Fibroblast of the aortic adventitia (primary cell): Measurements from ENCODE around the gene HNRNPLL. TPM values are rescaled to one million over a fixed set of nuclear protein-coding genes. Genes with fewer than 3 reads are reported as not detected.

ENCODE experiments used
- DNase-seq: peaks from one replicate; pipeline ENCODE4 v3.0.0-alpha.2; 2010; ENCODE audit warnings: low read depth
- H3K4me3 ChIP-seq: 2 replicates; pipeline ENCODE4 v1.5.1; 2011; ENCODE audit warnings: low read depth, mild to moderate bottlenecking, control low read depth, low read length, moderate library complexity
- total RNA-seq: library from RNA; depleted of rRNA; stranded (reverse); fragments of >200 nt; gene quantifications from 2 replicates; pipeline ENCODE4 v1.2.3, GENCODE V29; 2012; ENCODE audit warnings: low replicate concordance
- TF ChIP-seq, protein P1 (sequence below): IDR thresholded peaks from 2 replicates; pipeline ENCODE4 v1.5.1; 2011; ENCODE audit warnings: mild to moderate bottlenecking, low read length, control low read depth, inconsistent platforms; ENCODE audit not compliant: insufficient read depth

HNRNPLL gene
- total RNA-seq, 1 donor, result 45.0 TPM

DNA sequence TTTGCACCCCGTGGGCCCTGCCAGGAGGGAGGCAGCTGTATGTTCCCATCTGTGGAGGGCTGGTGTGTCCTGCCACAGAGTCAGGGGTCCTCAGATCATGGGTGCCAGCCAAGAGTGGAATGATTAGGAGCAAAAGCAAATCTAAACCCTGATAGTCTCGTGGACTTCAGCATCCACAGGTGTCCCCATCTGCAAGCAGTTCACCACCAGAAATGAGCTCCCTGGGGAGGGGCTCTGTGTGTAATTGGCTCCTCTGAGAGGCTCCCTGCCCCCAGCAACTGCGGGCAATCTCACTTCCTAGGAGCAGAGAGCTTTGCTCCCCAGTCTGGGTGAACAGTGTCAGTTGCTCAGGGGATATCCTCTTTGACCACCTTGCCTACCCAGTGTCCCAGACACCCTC lies 78.1 kb downstream of the HNRNPLL start:
- H3K4me3 ChIP-seq, result no peak overlapping the region
- TF ChIP-seq, protein P1, sequence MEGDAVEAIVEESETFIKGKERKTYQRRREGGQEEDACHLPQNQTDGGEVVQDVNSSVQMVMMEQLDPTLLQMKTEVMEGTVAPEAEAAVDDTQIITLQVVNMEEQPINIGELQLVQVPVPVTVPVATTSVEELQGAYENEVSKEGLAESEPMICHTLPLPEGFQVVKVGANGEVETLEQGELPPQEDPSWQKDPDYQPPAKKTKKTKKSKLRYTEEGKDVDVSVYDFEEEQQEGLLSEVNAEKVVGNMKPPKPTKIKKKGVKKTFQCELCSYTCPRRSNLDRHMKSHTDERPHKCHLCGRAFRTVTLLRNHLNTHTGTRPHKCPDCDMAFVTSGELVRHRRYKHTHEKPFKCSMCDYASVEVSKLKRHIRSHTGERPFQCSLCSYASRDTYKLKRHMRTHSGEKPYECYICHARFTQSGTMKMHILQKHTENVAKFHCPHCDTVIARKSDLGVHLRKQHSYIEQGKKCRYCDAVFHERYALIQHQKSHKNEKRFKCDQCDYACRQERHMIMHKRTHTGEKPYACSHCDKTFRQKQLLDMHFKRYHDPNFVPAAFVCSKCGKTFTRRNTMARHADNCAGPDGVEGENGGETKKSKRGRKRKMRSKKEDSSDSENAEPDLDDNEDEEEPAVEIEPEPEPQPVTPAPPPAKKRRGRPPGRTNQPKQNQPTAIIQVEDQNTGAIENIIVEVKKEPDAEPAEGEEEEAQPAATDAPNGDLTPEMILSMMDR, result no peak
- no peak for DNase-seq

DNA sequence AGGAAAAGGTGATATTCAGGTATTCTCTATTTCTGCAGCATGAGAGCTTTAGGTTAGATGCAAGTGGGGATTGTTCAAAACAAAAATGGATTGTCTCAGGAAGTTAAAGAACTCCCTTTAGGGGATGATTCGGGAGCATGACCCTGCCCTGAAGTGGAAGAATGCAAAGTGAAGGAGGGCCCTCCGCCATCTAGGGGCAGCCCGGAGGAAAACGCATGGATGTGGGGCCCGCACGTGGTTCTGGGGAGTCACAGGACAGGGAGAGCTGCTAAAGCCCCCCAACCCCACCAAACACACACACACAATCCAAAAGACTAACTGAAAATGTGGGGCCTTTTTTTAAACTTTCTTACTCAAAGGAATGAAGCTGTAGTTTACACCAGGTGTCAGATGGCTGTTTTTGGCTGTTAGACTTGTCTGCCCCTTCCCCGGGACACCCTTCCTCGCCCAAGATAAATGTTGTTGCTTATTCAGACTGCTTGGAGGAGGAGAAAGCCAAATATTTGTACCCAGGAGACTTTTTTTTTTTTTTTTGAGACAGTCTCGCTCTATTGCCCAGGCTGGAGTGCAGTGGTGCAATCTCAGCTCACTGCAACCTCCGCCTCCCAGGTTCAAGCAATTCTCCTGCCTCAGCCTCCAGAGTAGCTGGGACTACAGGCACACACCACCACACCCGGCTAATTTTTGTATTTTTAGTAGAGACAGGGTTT lies 78.8 kb downstream of the HNRNPLL start:
- TF ChIP-seq, protein P1, result peak; percentile 35
- H3K4me3 ChIP-seq, result no peak overlapping the region
- DNase-seq, result no peak

DNA sequence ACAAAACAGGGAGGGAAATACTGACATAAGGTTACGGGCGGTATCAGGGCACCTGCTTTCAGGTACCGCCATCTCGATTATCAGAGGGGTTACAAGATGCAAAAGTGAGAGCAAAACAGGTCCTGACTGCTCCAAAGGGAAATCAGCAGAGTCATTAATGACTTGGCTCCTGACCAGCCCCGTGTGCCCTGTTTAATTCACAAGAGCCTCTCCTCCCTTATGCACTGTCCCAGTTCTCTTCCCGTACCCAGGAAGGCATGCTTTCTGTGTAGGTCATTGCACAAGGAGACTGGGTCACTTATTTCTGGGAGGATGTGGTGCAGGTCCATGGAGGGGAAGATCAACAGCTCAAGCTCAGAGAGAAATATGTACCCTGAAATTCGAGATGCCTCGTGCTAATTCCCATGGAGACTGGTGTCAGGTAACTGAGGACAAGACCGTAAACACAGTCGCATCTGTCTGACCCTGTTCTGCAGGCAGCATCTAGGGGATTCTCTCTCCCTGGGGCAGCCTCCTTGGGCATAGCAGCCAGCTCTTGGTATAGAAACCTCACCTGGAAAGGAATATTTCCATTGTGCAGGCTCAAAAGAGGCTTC lies 79.9 kb downstream of the HNRNPLL start:
- H3K4me3 ChIP-seq, result no peak overlapping the region
- no peak for DNase-seq
- TF ChIP-seq, protein P1, result no peak

DNA sequence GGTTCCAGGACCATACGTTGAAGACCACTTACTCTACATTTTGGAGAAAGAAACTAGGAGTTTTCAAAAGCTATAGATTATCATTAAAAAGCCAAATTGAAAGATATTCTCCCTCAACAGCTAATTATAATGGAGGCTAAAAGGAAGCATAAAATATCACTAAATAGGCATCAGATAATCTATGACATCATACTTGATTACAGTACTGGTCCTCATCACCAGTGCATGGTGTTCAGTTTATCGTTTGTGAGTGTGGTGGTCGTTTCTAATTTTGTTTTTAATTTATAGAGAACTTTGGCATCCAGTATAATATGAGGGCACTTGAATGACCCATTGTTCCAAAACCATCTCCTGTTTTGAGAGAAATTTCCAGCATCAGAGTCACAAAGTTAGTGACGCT lies 80.9 kb downstream of the HNRNPLL start:
- TF ChIP-seq, protein P1, result no peak
- H3K4me3 ChIP-seq, result no peak overlapping the region
- no peak for DNase-seq

DNA sequence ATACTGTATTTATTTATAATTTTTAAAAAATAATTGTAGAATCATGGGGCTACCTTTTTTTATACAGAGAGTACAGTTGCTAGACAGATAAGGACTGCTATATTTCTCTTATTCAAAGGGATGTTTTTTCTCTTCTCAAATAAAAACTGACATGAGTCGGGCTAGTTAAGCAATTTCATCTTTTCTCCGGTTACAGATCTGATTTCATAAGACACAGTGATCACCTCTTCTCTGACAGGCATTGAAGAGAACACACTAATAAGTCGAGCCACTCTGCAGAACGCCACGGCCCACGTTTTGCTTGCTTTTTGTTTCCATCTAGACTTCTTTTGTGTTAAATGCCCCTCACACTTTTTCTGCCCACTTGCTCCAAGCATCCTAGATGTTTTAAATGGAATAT lies 85.4 kb downstream of the HNRNPLL start:
- DNase-seq, result no peak
- no peak overlapping the region for H3K4me3 ChIP-seq
- TF ChIP-seq, protein P1, result no peak

DNA sequence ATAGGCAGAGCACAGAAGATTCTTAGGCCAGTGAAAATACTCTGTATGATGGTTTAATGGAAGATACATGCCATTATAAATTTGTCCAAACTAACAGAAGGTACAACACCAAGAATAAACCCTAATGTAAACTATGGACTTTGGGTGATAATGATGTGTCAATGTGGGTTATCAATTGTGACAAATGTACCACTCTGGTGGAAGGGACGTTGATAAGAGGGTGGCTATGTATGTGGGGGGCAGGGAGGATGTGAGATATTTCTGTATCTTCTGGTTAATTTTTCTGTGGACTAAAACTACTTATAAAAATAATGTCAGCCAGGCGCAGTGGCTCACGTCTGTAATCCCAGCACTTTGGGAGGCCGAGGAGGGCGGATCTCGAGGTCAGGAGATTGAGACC lies 86.2 kb downstream of the HNRNPLL start:
- TF ChIP-seq, protein P1, result no peak
- H3K4me3 ChIP-seq, result no peak overlapping the region
- DNase-seq, result no peak
